Heart left ventricle (tissue), 13 donors: Measurements from ENCODE around the gene RBPMS2.

Experiments
- POLR2A ChIP-seq, 2 donors: fragments of 450-650 bp; IDR thresholded peaks; one replicate each; pipeline ENCODE4 v1.6.1; 2017; ENCODE audit warnings: antibody characterized with exemption in 2 of 2, mild to moderate bottlenecking in 2 of 2, moderate library complexity in 2 of 2
- TF ChIP-seq, protein P1 (sequence below), 12 donors: fragments of 200-600 bp; sonication (generic) in 4 of 12; IDR thresholded peaks; one replicate each; pipeline versions ENCODE4 v1.5.0 to v1.8.0; 2018 to 2022; ENCODE audit warnings: antibody characterized with exemption in 12 of 12, mild to moderate bottlenecking in 5 of 12
- donor health status: ischemic (EF 13 %, LVEDD 7.1; RV severe dilation, severe dysfunction).
- donor health status: DM: no; HTN: yes; CAD: no.
- donor health status: DM: no; HTN: no; CAD: no.
- donor health status: ischemic (EF 25% LVEDD 6.9; RV normal size, moderate dysfunction).
- donor health status: ischemic (EF 25% LVEDD 5.7; RV mildly dilated, moderate dysfunction).
- donor health status: ischemic (EF 35%, LVEDD 5.7; RV mildly dilated, moderate dysfunction).
- donor health status: nonischemic (EF 11% LVEDD 7.7; RV severe dilation, severe dysfunction).
- donor health status: DM: yes; HTN: yes; CAD: no.
- donor health status: PGD.
- donor health status: ischemic (EF 29% LVEDD 5.4; RV normal size, mild dysfunction).
- donor health status: nonischemic (EF 23%, LVEDD 6.1; RV moderate dilation, normal function).

DNA sequence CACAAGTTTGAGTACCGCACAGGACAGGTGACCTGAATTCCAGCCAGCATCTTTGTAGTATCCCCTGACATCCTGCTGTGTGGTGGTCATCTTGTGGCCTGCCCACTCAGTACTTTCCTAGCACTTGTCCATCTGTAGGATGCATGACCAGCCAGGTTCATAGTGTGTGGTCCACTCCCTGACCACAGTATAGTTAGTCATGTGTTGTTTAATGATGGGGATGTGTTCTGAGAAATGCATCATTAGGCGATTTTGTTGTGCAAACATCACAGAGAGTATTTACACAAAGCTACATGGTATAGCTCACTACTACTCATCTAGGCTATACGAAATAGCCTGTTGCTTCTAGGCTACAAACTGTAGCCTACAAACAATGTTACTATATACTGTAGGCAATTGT lies 16.9 kb upstream of the RBPMS2 start:
- TF ChIP-seq, protein P1, sequence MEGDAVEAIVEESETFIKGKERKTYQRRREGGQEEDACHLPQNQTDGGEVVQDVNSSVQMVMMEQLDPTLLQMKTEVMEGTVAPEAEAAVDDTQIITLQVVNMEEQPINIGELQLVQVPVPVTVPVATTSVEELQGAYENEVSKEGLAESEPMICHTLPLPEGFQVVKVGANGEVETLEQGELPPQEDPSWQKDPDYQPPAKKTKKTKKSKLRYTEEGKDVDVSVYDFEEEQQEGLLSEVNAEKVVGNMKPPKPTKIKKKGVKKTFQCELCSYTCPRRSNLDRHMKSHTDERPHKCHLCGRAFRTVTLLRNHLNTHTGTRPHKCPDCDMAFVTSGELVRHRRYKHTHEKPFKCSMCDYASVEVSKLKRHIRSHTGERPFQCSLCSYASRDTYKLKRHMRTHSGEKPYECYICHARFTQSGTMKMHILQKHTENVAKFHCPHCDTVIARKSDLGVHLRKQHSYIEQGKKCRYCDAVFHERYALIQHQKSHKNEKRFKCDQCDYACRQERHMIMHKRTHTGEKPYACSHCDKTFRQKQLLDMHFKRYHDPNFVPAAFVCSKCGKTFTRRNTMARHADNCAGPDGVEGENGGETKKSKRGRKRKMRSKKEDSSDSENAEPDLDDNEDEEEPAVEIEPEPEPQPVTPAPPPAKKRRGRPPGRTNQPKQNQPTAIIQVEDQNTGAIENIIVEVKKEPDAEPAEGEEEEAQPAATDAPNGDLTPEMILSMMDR (IDR thresholded peaks at IDR 0.05): no peak
- TF ChIP-seq POLR2A (IDR thresholded peaks at IDR 0.05): no peak
